Measurements from ENCODE around the gene MORN5.
A peak's percentile ranks its signal among the peaks of the same experiment; 100 is the strongest.

MORN5 gene

DNA sequence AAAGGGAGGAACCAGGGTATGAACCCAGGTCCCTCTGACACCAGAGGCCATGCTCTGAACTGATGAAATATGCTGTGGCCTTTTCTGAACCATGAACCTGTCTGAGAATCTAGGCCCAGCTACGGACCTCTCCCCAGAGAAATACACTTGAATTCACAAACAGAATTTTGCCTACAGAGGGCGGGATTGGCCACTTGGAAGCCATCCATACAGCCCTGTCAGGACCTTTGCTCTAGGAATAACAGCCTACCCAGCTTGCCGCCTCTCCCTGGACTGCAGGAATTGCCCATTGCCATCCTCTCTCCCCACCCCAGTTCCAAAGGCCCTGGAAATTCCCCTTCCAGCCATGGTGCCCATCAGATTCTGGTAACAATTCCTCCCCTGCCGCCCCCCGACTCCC lies 26.6 kb downstream of the MORN5 start:
- TF ChIP-seq, protein P1, sequence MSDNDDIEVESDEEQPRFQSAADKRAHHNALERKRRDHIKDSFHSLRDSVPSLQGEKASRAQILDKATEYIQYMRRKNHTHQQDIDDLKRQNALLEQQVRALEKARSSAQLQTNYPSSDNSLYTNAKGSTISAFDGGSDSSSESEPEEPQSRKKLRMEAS (IDR thresholded peaks at IDR 0.05; ENCODE audit: low read depth, low read length), result no peak
- TF ChIP-seq, protein P2, sequence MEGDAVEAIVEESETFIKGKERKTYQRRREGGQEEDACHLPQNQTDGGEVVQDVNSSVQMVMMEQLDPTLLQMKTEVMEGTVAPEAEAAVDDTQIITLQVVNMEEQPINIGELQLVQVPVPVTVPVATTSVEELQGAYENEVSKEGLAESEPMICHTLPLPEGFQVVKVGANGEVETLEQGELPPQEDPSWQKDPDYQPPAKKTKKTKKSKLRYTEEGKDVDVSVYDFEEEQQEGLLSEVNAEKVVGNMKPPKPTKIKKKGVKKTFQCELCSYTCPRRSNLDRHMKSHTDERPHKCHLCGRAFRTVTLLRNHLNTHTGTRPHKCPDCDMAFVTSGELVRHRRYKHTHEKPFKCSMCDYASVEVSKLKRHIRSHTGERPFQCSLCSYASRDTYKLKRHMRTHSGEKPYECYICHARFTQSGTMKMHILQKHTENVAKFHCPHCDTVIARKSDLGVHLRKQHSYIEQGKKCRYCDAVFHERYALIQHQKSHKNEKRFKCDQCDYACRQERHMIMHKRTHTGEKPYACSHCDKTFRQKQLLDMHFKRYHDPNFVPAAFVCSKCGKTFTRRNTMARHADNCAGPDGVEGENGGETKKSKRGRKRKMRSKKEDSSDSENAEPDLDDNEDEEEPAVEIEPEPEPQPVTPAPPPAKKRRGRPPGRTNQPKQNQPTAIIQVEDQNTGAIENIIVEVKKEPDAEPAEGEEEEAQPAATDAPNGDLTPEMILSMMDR (IDR thresholded peaks at IDR 0.05; ENCODE audit: low read depth, low read length), result no peak
- TF ChIP-seq MYC (IDR thresholded peaks at IDR 0.05; ENCODE audit: low read depth, low read length), result no peak
- no peak overlapping the region for H3K4me3 ChIP-seq (ENCODE audit: low read depth, low read length)
- DNase-seq (ENCODE audit: low read depth), result peak; percentile 15

DNA sequence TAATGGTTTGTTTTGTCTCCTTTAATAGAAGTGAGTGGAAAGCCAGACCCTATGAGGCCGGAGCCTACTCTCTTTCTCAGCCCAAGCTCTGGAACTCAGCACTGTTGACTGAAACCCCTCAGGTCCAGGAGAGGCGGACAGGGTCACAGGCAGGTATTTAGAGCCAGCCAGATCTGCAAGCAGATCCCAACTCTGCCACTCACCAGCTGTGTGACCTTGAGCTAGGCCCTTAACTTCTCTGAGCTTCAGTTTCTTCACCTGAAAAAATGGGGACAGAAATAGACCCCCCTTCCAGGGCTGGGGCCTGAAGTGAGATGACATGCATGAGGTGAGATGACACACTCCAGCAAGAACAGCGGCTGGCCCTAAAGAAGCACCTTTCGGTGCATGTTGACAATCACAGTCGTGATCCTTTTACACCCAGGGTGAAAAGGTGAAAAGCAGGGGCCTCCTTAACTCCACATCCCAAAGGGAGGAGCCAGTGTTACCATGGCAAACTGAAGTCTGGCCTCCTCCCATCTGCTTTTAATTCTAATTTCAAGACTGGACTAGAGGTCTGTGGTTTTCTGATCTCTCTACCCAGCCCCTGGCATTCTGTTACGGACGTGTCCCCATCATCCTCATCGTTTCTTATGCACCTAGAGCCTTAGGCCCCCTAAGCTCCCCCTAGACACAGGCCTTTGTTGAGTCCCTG lies 27.2 kb downstream of the MORN5 start:
- TF ChIP-seq POLR2A (IDR thresholded peaks at IDR 0.05; ENCODE audit: extremely low read depth, insufficient read length), result no peak
- TF ChIP-seq, protein P1 (IDR thresholded peaks at IDR 0.05; ENCODE audit: low read depth, low read length), result no peak
- TF ChIP-seq, protein P2 (IDR thresholded peaks at IDR 0.05; ENCODE audit: low read depth, low read length), result no peak
- no peak for TF ChIP-seq MYC (IDR thresholded peaks at IDR 0.05; ENCODE audit: low read depth, low read length)
- DNase-seq (ENCODE audit: low read depth), result no peak
- H3K4me3 ChIP-seq (ENCODE audit: low read depth, low read length), result no peak overlapping the region

DNA sequence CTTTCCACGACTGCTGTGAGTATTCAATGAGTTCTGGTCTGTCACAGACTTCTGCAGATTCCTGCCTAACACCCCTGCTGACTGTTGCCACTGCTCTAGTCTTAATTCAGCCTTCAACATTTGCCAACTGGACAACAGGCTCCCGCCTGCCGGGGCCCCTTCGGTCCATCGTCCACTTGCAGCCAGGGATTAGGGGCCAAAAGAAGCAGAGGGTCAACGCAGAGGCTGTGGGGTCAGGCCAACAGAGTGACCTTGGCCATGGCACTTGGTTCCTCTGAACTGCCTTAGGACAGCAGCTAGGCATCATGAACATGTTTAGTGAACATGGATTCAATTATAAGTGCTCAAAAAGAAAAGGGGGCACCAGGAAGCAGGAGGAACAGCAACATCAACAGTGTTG lies 28.7 kb downstream of the MORN5 start:
- H3K4me3 ChIP-seq (ENCODE audit: low read depth, low read length), result no peak overlapping the region
- TF ChIP-seq POLR2A (IDR thresholded peaks at IDR 0.05; ENCODE audit: extremely low read depth, insufficient read length) (no peak), MYC (IDR thresholded peaks at IDR 0.05; ENCODE audit: low read depth, low read length) (no peak)
- TF ChIP-seq, protein P1 (IDR thresholded peaks at IDR 0.05; ENCODE audit: low read depth, low read length), result no peak
- TF ChIP-seq, protein P2 (IDR thresholded peaks at IDR 0.05; ENCODE audit: low read depth, low read length), result no peak
- DNase-seq (ENCODE audit: low read depth), result no peak

DNA sequence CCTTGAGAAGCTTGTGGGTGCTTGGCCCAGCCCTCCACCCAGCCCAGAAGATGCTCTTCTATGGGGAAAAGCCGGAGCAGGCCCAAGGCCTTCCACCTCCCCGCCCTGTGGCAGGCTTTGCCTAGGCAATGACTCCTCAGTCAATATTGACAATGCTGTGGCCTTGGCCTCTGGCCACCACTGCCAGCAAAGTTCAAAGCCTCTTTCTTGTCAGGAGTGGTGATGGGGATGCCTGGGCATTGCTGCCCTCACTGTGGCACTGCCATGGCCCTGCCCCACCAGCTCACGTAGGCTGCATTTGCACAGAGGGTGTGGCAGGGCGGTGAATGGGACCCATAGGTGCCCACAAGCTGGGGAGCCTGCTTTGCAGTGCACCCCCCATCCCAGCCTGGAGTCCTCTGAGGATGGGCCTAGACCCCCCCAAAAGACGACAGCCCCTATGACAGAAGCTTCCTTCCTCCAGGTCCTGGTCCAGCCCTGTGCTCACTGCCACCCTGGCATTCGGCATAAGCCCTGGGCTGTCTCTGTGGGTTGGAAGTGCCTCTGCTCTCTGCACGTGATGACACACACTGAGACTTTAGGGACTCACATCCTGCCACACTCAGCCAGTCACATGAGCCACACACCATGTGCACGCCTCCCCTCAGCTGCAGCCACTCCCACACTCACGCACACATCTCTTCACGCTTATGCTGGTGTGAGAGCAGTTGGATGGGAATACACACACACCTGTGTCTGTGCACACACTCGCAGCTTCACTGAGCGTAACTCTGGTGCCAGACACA lies 31.1 kb downstream of the MORN5 start:
- DNase-seq (ENCODE audit: low read depth), result no peak
- no peak for TF ChIP-seq POLR2A (IDR thresholded peaks at IDR 0.05; ENCODE audit: extremely low read depth, insufficient read length)
- TF ChIP-seq, protein P2 (IDR thresholded peaks at IDR 0.05; ENCODE audit: low read depth, low read length), result no peak
- TF ChIP-seq MYC (IDR thresholded peaks at IDR 0.05; ENCODE audit: low read depth, low read length), result no peak
- TF ChIP-seq, protein P1 (IDR thresholded peaks at IDR 0.05; ENCODE audit: low read depth, low read length), result no peak
- H3K4me3 ChIP-seq (ENCODE audit: low read depth, low read length), result no peak overlapping the region

GRCh38 chr9:122191584-122191983 lies 31.9 kb downstream of the MORN5 start:
- no peak for DNase-seq (ENCODE audit: low read depth)
- TF ChIP-seq MYC (IDR thresholded peaks at IDR 0.05; ENCODE audit: low read depth, low read length), result no peak
- H3K4me3 ChIP-seq (ENCODE audit: low read depth, low read length), result no peak overlapping the region

DNA sequence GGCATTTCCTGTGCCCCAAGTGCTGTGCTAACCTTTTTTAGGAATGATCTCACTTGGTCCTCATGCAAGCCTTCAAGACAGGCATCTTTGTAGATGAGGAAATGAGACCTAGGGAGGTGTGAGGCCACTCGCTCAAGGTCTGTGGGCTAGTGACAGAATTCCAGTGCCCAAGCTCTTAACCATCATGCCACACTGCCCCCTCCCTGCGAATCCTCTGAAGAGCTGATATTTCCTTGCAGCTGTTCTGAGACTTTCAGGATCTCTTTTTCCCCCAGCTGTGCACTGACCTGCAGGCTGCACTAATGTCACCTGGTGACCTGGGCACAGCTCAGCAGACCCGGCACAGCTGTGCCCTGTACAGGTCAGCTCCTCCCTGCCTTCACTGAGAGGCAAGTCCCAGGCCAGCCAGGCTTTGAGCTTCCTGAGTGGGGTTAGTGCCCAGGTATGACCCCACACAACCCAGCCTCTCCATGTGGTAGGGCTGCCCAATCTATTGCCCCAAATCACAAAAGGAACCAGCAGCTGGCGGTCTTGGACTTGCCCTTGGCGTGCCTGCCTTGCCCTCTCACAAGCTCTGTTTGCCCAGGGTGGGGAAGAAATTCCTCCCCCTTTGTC lies 32.7 kb downstream of the MORN5 start:
- TF ChIP-seq, protein P1 (IDR thresholded peaks at IDR 0.05; ENCODE audit: low read depth, low read length), result no peak
- TF ChIP-seq, protein P2 (IDR thresholded peaks at IDR 0.05; ENCODE audit: low read depth, low read length), result no peak
- TF ChIP-seq MYC (IDR thresholded peaks at IDR 0.05; ENCODE audit: low read depth, low read length), result no peak
- TF ChIP-seq POLR2A (IDR thresholded peaks at IDR 0.05; ENCODE audit: extremely low read depth, insufficient read length), result no peak

More for the DNA sequence above, 32.7 kb downstream of the MORN5 start:
- no peak overlapping the region for H3K4me3 ChIP-seq (ENCODE audit: low read depth, low read length)
- DNase-seq (ENCODE audit: low read depth), result peak; percentile 20
